NCI-H1105 treated with DMSO at 0.1 percent for 48 hours (cell line): ENCODE measurements around the gene ZNF738.

Source experiments
- DNase-seq: peaks from one replicate; lab custom pipeline; 2025; lab: John Stamatoyannopoulos, UW

ZNF738 gene

DNA sequence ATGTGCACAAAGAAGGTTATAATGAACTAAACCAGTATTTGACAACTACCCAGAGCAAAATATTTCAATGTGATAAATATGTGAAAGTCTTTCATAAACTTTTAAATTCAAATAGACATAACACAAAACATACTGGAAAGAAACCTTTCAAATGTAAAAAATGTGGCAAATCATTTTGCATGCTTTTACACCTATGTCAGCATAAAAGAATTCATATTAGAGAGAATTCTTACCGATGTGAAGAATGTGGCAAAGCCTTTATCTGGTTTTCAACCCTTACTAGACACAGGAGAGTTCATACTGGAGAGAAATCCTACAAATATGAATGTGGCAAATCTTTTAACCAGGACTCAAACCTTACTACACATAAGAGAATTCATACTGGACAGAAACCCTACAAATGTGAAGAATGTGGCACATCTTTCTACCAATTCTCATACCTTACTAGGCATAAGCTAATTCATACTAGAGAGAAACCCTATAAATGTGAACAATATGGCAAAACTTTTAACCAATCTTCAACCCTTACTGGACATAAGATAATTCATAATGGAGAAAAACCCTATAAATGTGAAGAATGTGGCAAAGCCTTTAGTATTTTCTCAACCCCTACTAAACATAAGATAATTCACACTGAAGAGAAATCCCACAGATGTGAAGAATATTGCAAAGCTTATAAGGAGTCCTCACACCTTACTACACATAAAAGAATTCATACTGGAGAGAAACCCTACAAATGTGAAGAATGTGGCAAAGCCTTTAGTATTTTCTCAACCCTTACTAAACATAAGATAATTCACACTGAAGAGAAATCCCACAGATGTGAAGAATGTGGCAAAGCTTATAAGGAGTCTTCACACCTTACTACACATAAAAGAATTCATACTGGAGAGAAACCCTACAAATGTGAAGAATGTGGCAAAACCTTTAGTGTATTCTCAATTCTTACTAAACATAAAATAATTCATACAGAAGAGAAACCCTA lies 64.5 kb downstream of the ZNF738 start:
- DNase-seq = no peak
